SK-N-SH (cell line): ENCODE data around the gene C2CD3.

Source experiments
- EP300 ChIP-seq, 2 experiments: IDR thresholded peaks; 2 replicates each; pipeline versions ENCODE4 v1.4.0 to v1.6.1; 2012; ENCODE audit warnings: borderline replicate concordance in 1 of 2, low read depth in 1 of 2, low read length in 1 of 2
- EZH2phosphoT487 ChIP-seq: fragments of 200-600 bp; sonication (generic); IDR thresholded peaks from 2 replicates; pipeline ENCODE4 v1.6.1; 2017; ENCODE audit warnings: low read depth, mixed run types, mild to moderate bottlenecking, antibody characterized with exemption, moderate library complexity, borderline replicate concordance
- FOXJ3 ChIP-seq: sonication (generic); formaldehyde crosslinking; IDR thresholded peaks from 2 replicates; pipeline ENCODE4 v1.5.1; 2020; ENCODE audit warnings: mild to moderate bottlenecking, missing genetic modification reagents
- GABPA ChIP-seq: IDR thresholded peaks from 2 replicates; pipeline ENCODE4 v1.4.0; 2012; ENCODE audit warnings: low read depth, mild to moderate bottlenecking
- JUND ChIP-seq: IDR thresholded peaks from 2 replicates; pipeline ENCODE4 v1.4.0; 2012
- POLR2AphosphoS5 ChIP-seq: IDR thresholded peaks from 2 replicates; pipeline ENCODE4 v1.6.1; 2012; ENCODE audit warnings: low read depth, low read length
- TF ChIP-seq, protein P1 (sequence below): fragments of 150-350 bp; IDR thresholded peaks from 2 replicates; pipeline ENCODE4 v1.6.1; 2017; ENCODE audit warnings: antibody characterized with exemption, low read length, low read depth, borderline replicate concordance
- TF ChIP-seq, protein P2 (sequence below): fragments of 200-600 bp; sonication (generic); IDR thresholded peaks from 2 replicates; pipeline ENCODE4 v1.6.1; 2017; ENCODE audit warnings: antibody characterized with exemption, mild to moderate bottlenecking, moderate library complexity
- TF ChIP-seq, protein P3 (sequence below): IDR thresholded peaks from 2 replicates; pipeline ENCODE4 v1.6.1; 2012; ENCODE audit warnings: mild to moderate bottlenecking, low read depth, low read length, moderate library complexity
- TF ChIP-seq, protein P4 (sequence below): IDR thresholded peaks from 2 replicates; pipeline ENCODE4 v1.4.0; 2012; ENCODE audit warnings: low read depth, borderline replicate concordance
- TF ChIP-seq, protein P5 (sequence below): IDR thresholded peaks from 2 replicates; pipeline ENCODE4 v1.4.0; 2012; ENCODE audit warnings: low read depth, borderline replicate concordance
- TF ChIP-seq, protein P6 (sequence below): IDR thresholded peaks from 2 replicates; pipeline ENCODE4 v1.4.0; 2012; ENCODE audit warnings: low read depth

DNA sequence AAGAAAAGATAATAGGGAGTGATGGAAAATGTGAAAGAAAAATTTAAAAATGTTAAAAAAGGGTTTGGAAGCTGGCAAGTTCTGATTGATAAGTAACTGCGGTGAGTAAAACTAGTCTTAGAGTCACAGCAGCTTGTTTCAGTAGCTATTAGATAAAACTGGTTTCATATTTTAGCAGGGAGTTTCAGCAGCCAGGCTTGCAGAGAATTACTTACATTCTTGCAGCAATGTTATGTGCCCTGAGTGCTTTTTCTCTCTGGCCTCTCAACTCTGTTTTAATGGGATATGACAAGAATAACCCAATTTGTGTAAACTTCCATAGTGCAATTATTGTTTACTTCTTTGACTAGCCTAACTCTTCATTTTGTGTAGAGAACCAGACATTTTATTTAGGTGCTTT lies 33.9 kb upstream of the C2CD3 start:
- TF ChIP-seq, protein P1, sequence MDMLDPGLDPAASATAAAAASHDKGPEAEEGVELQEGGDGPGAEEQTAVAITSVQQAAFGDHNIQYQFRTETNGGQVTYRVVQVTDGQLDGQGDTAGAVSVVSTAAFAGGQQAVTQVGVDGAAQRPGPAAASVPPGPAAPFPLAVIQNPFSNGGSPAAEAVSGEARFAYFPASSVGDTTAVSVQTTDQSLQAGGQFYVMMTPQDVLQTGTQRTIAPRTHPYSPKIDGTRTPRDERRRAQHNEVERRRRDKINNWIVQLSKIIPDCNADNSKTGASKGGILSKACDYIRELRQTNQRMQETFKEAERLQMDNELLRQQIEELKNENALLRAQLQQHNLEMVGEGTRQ: no peak
- no peak for TF ChIP-seq EZH2phosphoT487
- TF ChIP-seq, protein P2, sequence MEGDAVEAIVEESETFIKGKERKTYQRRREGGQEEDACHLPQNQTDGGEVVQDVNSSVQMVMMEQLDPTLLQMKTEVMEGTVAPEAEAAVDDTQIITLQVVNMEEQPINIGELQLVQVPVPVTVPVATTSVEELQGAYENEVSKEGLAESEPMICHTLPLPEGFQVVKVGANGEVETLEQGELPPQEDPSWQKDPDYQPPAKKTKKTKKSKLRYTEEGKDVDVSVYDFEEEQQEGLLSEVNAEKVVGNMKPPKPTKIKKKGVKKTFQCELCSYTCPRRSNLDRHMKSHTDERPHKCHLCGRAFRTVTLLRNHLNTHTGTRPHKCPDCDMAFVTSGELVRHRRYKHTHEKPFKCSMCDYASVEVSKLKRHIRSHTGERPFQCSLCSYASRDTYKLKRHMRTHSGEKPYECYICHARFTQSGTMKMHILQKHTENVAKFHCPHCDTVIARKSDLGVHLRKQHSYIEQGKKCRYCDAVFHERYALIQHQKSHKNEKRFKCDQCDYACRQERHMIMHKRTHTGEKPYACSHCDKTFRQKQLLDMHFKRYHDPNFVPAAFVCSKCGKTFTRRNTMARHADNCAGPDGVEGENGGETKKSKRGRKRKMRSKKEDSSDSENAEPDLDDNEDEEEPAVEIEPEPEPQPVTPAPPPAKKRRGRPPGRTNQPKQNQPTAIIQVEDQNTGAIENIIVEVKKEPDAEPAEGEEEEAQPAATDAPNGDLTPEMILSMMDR: no peak
- TF ChIP-seq JUND: no peak
- TF ChIP-seq, protein P3, sequence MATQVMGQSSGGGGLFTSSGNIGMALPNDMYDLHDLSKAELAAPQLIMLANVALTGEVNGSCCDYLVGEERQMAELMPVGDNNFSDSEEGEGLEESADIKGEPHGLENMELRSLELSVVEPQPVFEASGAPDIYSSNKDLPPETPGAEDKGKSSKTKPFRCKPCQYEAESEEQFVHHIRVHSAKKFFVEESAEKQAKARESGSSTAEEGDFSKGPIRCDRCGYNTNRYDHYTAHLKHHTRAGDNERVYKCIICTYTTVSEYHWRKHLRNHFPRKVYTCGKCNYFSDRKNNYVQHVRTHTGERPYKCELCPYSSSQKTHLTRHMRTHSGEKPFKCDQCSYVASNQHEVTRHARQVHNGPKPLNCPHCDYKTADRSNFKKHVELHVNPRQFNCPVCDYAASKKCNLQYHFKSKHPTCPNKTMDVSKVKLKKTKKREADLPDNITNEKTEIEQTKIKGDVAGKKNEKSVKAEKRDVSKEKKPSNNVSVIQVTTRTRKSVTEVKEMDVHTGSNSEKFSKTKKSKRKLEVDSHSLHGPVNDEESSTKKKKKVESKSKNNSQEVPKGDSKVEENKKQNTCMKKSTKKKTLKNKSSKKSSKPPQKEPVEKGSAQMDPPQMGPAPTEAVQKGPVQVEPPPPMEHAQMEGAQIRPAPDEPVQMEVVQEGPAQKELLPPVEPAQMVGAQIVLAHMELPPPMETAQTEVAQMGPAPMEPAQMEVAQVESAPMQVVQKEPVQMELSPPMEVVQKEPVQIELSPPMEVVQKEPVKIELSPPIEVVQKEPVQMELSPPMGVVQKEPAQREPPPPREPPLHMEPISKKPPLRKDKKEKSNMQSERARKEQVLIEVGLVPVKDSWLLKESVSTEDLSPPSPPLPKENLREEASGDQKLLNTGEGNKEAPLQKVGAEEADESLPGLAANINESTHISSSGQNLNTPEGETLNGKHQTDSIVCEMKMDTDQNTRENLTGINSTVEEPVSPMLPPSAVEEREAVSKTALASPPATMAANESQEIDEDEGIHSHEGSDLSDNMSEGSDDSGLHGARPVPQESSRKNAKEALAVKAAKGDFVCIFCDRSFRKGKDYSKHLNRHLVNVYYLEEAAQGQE: no peak
- TF ChIP-seq FOXJ3: no peak
- TF ChIP-seq POLR2AphosphoS5: no peak
- TF ChIP-seq GABPA: no peak
- no peak for TF ChIP-seq EP300 (IDR thresholded peaks at IDR 0.05; ENCODE audit: borderline replicate concordance in 1 of 2, low read depth in 1 of 2, low read length in 1 of 2)
- TF ChIP-seq, protein P4, sequence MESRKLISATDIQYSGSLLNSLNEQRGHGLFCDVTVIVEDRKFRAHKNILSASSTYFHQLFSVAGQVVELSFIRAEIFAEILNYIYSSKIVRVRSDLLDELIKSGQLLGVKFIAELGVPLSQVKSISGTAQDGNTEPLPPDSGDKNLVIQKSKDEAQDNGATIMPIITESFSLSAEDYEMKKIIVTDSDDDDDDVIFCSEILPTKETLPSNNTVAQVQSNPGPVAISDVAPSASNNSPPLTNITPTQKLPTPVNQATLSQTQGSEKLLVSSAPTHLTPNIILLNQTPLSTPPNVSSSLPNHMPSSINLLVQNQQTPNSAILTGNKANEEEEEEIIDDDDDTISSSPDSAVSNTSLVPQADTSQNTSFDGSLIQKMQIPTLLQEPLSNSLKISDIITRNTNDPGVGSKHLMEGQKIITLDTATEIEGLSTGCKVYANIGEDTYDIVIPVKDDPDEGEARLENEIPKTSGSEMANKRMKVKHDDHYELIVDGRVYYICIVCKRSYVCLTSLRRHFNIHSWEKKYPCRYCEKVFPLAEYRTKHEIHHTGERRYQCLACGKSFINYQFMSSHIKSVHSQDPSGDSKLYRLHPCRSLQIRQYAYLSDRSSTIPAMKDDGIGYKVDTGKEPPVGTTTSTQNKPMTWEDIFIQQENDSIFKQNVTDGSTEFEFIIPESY: no peak
- TF ChIP-seq, protein P5, sequence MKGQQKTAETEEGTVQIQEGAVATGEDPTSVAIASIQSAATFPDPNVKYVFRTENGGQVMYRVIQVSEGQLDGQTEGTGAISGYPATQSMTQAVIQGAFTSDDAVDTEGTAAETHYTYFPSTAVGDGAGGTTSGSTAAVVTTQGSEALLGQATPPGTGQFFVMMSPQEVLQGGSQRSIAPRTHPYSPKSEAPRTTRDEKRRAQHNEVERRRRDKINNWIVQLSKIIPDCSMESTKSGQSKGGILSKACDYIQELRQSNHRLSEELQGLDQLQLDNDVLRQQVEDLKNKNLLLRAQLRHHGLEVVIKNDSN: no peak
- TF ChIP-seq, protein P6, sequence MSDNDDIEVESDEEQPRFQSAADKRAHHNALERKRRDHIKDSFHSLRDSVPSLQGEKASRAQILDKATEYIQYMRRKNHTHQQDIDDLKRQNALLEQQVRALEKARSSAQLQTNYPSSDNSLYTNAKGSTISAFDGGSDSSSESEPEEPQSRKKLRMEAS: no peak
